Panc1 (cell line): ENCODE results near the gene GULP1.

Experiments used
- POLR2AphosphoS5 ChIP-seq: IDR thresholded peaks from 2 replicates; pipeline ENCODE4 v1.6.1; 2012; ENCODE audit warnings: mild to moderate bottlenecking, low read depth, low read length, moderate library complexity
- SIN3A ChIP-seq: IDR thresholded peaks from 2 replicates; pipeline ENCODE4 v1.6.1; 2012; ENCODE audit warnings: low read depth, mild to moderate bottlenecking, low read length, moderate library complexity, borderline replicate concordance; ENCODE audit not compliant: insufficient read depth
- TCF7L2 ChIP-seq: IDR thresholded peaks from 2 replicates; pipeline ENCODE4 v1.6.1; 2011; ENCODE audit warnings: mild to moderate bottlenecking, low read depth, low read length, inconsistent platforms
- TF ChIP-seq, protein P1 (sequence below): fragments of 450-650 bp; IDR thresholded peaks from 2 replicates; pipeline ENCODE4 v1.5.1; 2017; ENCODE audit warnings: mild to moderate bottlenecking
- TF ChIP-seq, protein P2 (sequence below), 2 experiments: IDR thresholded peaks; 2 replicates each; pipeline ENCODE4 v1.6.1; 2011 to 2012; ENCODE audit warnings: low read depth in 2 of 2, control low read depth in 1 of 2, low read length in 1 of 2, mild to moderate bottlenecking in 1 of 2, moderate library complexity in 1 of 2; ENCODE audit not compliant: insufficient read depth in 1 of 2

DNA sequence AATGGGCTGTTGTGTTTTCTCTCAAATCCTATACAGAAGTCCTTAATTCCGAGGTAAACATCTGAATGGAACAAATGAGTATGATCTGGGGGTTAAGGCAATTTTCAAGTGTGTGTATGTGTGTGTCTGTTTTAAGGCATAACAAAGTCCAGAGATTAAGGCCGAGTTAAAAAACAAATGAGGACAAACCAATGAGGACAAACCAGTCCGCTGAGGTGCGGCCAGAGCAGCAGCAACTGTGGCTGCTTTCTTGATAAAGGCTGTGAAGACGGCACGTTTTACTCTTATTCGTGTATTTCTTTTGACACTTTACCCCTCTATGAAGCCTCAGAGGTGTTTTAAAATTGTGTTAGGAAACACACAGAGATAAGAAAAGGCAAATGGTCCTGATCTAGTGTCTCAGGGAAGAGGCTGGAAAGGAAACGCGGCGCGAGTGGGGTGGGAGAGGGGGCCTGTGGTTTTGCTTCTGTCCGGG is 495 bp upstream of the GULP1 start:
- TF ChIP-seq, protein P1, sequence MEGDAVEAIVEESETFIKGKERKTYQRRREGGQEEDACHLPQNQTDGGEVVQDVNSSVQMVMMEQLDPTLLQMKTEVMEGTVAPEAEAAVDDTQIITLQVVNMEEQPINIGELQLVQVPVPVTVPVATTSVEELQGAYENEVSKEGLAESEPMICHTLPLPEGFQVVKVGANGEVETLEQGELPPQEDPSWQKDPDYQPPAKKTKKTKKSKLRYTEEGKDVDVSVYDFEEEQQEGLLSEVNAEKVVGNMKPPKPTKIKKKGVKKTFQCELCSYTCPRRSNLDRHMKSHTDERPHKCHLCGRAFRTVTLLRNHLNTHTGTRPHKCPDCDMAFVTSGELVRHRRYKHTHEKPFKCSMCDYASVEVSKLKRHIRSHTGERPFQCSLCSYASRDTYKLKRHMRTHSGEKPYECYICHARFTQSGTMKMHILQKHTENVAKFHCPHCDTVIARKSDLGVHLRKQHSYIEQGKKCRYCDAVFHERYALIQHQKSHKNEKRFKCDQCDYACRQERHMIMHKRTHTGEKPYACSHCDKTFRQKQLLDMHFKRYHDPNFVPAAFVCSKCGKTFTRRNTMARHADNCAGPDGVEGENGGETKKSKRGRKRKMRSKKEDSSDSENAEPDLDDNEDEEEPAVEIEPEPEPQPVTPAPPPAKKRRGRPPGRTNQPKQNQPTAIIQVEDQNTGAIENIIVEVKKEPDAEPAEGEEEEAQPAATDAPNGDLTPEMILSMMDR: no peak
- TF ChIP-seq, protein P2, sequence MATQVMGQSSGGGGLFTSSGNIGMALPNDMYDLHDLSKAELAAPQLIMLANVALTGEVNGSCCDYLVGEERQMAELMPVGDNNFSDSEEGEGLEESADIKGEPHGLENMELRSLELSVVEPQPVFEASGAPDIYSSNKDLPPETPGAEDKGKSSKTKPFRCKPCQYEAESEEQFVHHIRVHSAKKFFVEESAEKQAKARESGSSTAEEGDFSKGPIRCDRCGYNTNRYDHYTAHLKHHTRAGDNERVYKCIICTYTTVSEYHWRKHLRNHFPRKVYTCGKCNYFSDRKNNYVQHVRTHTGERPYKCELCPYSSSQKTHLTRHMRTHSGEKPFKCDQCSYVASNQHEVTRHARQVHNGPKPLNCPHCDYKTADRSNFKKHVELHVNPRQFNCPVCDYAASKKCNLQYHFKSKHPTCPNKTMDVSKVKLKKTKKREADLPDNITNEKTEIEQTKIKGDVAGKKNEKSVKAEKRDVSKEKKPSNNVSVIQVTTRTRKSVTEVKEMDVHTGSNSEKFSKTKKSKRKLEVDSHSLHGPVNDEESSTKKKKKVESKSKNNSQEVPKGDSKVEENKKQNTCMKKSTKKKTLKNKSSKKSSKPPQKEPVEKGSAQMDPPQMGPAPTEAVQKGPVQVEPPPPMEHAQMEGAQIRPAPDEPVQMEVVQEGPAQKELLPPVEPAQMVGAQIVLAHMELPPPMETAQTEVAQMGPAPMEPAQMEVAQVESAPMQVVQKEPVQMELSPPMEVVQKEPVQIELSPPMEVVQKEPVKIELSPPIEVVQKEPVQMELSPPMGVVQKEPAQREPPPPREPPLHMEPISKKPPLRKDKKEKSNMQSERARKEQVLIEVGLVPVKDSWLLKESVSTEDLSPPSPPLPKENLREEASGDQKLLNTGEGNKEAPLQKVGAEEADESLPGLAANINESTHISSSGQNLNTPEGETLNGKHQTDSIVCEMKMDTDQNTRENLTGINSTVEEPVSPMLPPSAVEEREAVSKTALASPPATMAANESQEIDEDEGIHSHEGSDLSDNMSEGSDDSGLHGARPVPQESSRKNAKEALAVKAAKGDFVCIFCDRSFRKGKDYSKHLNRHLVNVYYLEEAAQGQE (IDR thresholded peaks at IDR 0.05; ENCODE audit: insufficient read depth in 1 of 2, low read depth in 2 of 2, low read length in 1 of 2): no peak
- TF ChIP-seq POLR2AphosphoS5 (no peak; the same call in 1 of the 2 replicates), TCF7L2 (no peak), SIN3A (no peak)
